Left hindlimb (tissue), 1 donor: ENCODE data around the gene CLPTM1L.

Experiments used
- DNase-seq: peaks from one replicate; pipeline ENCODE4 v3.0.0-alpha.2; 2018

Gene CLPTM1L, protein sequence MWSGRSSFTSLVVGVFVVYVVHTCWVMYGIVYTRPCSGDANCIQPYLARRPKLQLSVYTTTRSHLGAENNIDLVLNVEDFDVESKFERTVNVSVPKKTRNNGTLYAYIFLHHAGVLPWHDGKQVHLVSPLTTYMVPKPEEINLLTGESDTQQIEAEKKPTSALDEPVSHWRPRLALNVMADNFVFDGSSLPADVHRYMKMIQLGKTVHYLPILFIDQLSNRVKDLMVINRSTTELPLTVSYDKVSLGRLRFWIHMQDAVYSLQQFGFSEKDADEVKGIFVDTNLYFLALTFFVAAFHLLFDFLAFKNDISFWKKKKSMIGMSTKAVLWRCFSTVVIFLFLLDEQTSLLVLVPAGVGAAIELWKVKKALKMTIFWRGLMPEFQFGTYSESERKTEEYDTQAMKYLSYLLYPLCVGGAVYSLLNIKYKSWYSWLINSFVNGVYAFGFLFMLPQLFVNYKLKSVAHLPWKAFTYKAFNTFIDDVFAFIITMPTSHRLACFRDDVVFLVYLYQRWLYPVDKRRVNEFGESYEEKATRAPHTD

DNA sequence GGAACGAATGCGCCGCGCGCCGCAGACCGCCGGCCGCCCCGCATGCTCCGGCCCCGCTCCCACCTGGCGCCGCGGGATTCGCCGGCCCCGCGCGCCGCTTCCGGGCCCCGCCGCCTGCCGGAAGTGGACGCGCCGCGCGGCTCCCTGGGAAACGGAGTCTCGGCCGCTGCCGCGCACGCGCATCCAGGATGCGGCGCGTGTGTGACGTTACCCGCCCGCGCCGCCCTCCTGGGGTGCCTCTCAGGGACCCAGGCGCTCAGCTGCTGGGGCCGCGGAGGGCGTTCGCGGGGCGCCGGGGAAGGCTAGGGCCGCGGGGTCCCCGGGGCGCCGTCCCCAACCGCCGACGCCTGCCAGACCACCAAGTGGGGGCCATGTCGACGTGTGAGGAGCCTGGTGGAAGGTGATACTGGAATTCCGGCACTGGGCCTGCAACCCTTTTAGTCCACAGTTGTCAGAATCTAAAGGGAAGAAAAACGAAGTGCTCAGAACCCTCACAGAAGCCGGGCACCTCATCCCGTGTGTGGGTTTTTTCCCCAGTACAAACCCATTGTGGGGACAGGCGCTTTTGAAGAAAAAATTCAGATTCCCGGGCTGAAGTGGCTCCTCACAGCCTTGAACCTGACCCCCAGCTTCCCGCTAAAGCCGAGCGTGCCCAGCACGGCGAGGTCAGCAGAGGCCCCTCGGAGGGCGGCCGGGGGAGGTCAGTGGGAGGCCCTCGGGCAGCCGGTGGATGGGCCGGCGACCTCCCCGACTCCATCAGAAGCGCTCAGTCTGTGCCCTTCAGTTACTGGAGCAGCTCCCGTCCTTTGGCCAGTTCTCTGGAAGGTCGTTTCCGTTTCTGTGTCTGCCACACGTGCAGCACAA, at the start of gene CLPTM1L:
Gene CLPTM1L (minus strand): TSS at position 125 of the 864 bp plus-strand sequence. CDS start 258 bp downstream, outside the sequence.
- DNase-seq, result peak; percentile 90

- DNase-seq, result no peak
Measured at GRCh38 chr5:1393571-1394501, 48.9 kb upstream of the CLPTM1L start.

GRCh38 chr5:1392801-1393565, 48.1 kb upstream of the CLPTM1L start:
- no peak for DNase-seq

DNA sequence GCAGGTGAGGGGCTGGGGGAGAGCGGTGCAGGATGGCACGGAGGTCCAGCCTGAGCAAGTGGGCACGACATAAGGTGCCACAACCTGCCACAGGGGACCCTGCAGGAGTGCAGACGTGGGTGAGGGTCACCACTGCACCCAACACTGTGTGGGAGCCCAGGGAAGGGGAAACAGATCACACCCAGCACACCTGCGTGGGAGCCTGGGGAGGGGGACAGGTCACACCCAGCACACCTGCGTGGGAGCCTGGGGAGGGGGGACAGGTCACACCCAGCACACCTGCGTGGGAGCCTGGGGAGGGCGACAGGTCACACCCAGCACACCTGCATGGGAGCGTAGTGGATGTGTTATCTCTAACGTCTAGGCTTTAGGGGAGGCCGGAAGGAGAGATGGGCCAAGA, 47.4 kb upstream of the CLPTM1L start:
- no peak for DNase-seq

DNA sequence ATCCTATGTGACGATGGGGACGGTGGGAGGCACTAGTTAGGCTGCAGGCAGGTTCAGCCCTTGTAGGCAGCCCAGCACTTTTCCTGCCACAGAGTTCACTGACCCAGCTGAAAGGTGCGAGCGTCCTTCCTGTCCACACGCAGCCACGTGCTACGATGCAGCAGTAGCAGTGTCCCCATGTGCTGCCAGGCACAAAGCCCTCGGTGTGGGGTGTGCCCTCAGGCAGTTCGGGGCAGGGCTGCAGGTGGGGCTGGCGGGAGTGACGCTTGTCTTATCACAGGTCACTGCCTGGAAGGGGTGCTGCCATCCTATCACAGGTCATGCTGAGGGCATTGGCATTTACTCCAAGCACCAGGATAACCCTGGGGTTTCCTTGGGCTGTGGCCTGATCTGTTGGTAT, 46.8 kb upstream of the CLPTM1L start:
- no peak for DNase-seq

GRCh38 chr5:1390861-1391600, 46.1 kb upstream of the CLPTM1L start:
- no peak for DNase-seq

GRCh38 chr5:1390333-1390732, 45.4 kb upstream of the CLPTM1L start:
- DNase-seq, result no peak

GRCh38 chr5:1388383-1388967, 43.6 kb upstream of the CLPTM1L start:
- no peak for DNase-seq

DNA sequence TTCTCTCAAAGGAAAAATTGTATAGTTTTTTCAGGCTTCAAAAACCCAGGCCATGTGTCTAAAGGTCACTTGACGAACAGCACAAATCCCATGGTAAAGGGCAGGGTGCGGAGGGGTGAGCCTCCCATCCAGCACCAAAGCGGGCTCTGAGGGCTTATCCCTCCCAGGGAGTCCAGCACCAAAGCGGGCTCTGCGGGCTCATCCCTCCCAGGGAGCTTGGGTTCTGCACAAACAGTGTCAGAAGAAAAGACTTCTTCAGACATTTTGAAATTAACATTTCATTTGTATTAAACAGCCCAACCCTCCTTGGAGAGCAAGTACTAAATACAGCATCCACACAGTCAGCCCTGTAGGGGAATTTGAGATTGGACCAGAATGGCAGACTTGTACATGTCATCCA, 43.0 kb upstream of the CLPTM1L start:
- DNase-seq, result no peak

- no peak for DNase-seq
Measured at GRCh38 chr5:1387059-1387755, 42.3 kb upstream of the CLPTM1L start.

- DNase-seq, result no peak
Measured at GRCh38 chr5:1386274-1386717, 41.4 kb upstream of the CLPTM1L start.

- peak; percentile 60 for DNase-seq
Measured at GRCh38 chr5:1385395-1386273, 40.7 kb upstream of the CLPTM1L start.

GRCh38 chr5:1384521-1384920, 39.6 kb upstream of the CLPTM1L start:
- no peak for DNase-seq

DNA sequence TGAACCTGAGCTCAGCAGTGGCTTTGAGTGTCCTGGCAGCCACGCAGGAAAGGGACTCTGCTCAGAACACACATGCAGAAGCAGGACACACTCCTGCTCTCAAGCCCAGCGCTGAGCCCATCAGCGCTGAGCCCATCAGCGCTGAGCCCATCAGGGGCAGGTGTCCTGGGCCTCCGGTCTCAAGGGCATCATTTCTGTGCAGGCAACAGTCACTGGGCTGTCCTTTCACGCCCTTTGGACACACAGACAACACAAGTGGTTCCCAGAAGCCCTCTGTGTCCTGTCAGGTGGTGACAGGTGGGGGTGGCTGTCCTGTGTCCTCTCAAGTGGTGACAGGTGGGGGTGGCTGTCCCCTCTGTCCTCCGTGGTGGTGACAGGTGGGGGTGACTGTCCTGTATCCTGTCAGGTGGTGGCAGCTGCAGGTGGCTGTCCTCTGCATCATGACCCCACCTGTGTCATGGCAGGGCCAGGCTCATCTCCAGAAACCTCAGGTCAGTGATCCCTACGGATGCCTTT, 39.0 kb upstream of the CLPTM1L start:
- DNase-seq, result no peak

- no peak for DNase-seq
Measured at GRCh38 chr5:1383344-1383743, 38.4 kb upstream of the CLPTM1L start.

DNA sequence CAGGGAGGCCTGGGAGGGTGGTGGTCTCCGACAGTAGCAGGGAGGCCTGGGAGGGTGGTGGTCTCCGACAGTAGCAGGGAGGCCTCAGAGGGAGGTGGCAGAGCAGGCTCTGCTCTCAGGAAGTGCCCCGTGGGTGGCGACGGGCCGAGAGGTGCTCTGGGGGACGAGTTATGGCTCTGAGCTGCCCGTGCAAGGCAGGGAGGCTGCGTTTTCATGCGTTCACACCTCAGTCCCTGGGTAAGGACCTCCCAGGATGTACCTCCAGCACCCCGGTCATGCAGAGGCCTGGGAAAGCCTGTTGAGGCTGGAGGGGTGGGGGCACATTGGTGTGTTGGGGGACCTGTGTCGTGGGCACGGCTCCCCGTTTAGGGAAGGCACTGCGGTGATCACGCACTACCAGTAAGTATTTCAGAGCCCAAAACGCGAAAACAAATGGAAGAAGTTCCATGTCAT, 37.4 kb upstream of the CLPTM1L start:
- no peak for DNase-seq

DNA sequence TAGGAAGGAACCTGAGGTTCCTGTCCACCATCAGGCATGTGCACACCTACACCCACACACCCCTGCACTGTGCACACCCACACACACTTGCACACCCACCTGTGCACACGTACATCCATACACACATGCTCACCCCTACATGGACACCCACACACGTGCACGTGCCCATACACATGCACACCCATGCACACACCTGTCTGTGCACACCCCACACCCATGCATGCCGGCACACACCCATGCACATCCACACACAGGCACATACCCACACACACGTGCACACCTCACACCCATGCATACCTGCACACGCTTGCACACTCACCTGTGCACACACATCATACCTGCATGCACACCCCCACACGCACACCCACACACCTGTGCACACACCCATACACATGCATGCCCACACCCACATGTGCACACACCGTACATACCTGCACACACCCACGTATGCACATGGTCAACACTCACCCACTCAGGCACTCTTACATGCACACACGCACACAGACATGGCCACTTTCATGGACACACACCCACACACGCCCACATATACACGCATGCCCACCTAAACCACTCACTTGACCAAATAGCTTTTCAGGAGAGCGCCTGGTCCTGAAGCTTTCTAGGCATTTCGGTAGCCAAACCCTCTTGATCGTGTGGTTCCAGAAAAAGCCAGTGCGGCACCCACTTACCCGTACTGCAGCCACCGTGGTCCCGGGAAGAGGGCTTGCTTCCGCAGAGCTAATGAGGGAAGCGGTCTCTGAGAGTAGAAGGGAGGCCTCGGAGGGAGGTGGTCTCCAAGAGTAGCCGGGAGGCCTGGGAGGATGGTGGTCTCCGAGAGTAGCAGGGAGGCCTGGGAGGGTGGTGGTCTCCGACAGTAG, 36.7 kb upstream of the CLPTM1L start:
- no peak for DNase-seq
